Activated T-cell treated with anti-CD3 and anti-CD28 coated beads, Interleukin-2, amount 50 U/mL, for 1 hour (primary cell): ENCODE results near the gene NUDT9.
"Not testable (repeated sequence)": the region's sequence is repeated elsewhere in the genome, so short reads cannot be mapped to it uniquely, and the experiment has no call there.

Source experiments
- DNase-seq: peaks from one replicate; pipeline ENCODE4 v3.0.0-alpha.2; 2020

The NUDT9 gene

GRCh38 chr4:87422104-87423052, at the start of gene NUDT9:
TSS of gene NUDT9 (plus strand) at chr4:87422573. CDS start at chr4:87422906, 333 bp downstream.
- peak; percentile 87 for DNase-seq

GRCh38 chr4:87375719-87376291, 46.6 kb upstream of the NUDT9 start:
- no peak for DNase-seq

- DNase-seq = no peak
These were observed 44.6 kb upstream of the NUDT9 start for GRCh38 chr4:87377816-87378215.

- no peak for DNase-seq
These were observed 40.3 kb upstream of the NUDT9 start for GRCh38 chr4:87382116-87382515.

GRCh38 chr4:87382931-87383330, 39.4 kb upstream of the NUDT9 start:
- no peak for DNase-seq

GRCh38 chr4:87384466-87385132, 37.8 kb upstream of the NUDT9 start:
- not testable (repeated sequence) for DNase-seq

- DNase-seq = no peak
These were observed 35.1 kb upstream of the NUDT9 start for GRCh38 chr4:87387237-87387636.

GRCh38 chr4:87388901-87389300, 33.5 kb upstream of the NUDT9 start:
- DNase-seq = no peak

GRCh38 chr4:87390055-87390454, 32.3 kb upstream of the NUDT9 start:
- not testable (repeated sequence) for DNase-seq

GRCh38 chr4:87390551-87390890, 31.9 kb upstream of the NUDT9 start:
- DNase-seq = no peak

- DNase-seq = peak; percentile 76
These were observed 31.3 kb upstream of the NUDT9 start, which contains the start of gene HSD17B11 for GRCh38 chr4:87390891-87391575. TSS of gene HSD17B11 (minus strand) at chr4:87391188. CDS start at chr4:87391070, 118 bp downstream.

- DNase-seq = no peak
These were observed 30.8 kb upstream of the NUDT9 start for GRCh38 chr4:87391576-87392054.

- no peak for DNase-seq
These were observed 30.2 kb upstream of the NUDT9 start for GRCh38 chr4:87392183-87392582.

- peak; percentile 28 for DNase-seq
These were observed 27.3 kb upstream of the NUDT9 start for GRCh38 chr4:87395073-87395472.

GRCh38 chr4:87395851-87396250, 26.5 kb upstream of the NUDT9 start:
- not testable (repeated sequence) for DNase-seq

- DNase-seq = no peak
These were observed 23.2 kb upstream of the NUDT9 start for GRCh38 chr4:87399148-87399547.

GRCh38 chr4:87399954-87400353, 22.4 kb upstream of the NUDT9 start:
- DNase-seq = no peak

GRCh38 chr4:87403732-87404131, 18.6 kb upstream of the NUDT9 start:
- not testable (repeated sequence) for DNase-seq

GRCh38 chr4:87405211-87405820, 17.1 kb upstream of the NUDT9 start:
- DNase-seq = no peak

- no peak for DNase-seq
These were observed 15.9 kb upstream of the NUDT9 start for GRCh38 chr4:87406462-87406861.

GRCh38 chr4:87406902-87407301, 15.5 kb upstream of the NUDT9 start:
- not testable (repeated sequence) for DNase-seq

GRCh38 chr4:87409420-87409939, 12.9 kb upstream of the NUDT9 start:
- DNase-seq = no peak
